GM12891 (cell line): ENCODE results near the gene JPH2.

Experiments used
- PAX5 ChIP-seq: IDR thresholded peaks from 2 replicates; pipeline ENCODE4 v1.6.1; 2011; ENCODE audit warnings: low read length, moderate library complexity, mild to moderate bottlenecking; ENCODE audit not compliant: insufficient read depth, severe bottlenecking
- POLR2A ChIP-seq: IDR thresholded peaks from 2 replicates; pipeline ENCODE4 v1.6.1; 2011; ENCODE audit warnings: low read depth, low read length, control low read depth
- POLR2AphosphoS5 ChIP-seq: IDR thresholded peaks from 2 replicates; pipeline ENCODE4 v1.6.1; 2011; ENCODE audit warnings: low read depth, low read length, control low read depth
- SPI1 ChIP-seq: IDR thresholded peaks from 2 replicates; pipeline ENCODE4 v1.6.1; 2011; ENCODE audit warnings: low read depth, low read length, control low read depth
- TAF1 ChIP-seq: IDR thresholded peaks from 2 replicates; pipeline ENCODE4 v1.6.1; 2011; ENCODE audit warnings: low read depth, low read length, control low read depth

- TF ChIP-seq POLR2AphosphoS5 (no peak), POLR2A (no peak), TAF1 (no peak), SPI1 (no peak), PAX5 (no peak)
Observed at GRCh38 chr20:44133424-44133823, 53.6 kb downstream of the JPH2 start.
